ENCODE results near the gene SUGP2.

SUGP2 gene

DNA sequence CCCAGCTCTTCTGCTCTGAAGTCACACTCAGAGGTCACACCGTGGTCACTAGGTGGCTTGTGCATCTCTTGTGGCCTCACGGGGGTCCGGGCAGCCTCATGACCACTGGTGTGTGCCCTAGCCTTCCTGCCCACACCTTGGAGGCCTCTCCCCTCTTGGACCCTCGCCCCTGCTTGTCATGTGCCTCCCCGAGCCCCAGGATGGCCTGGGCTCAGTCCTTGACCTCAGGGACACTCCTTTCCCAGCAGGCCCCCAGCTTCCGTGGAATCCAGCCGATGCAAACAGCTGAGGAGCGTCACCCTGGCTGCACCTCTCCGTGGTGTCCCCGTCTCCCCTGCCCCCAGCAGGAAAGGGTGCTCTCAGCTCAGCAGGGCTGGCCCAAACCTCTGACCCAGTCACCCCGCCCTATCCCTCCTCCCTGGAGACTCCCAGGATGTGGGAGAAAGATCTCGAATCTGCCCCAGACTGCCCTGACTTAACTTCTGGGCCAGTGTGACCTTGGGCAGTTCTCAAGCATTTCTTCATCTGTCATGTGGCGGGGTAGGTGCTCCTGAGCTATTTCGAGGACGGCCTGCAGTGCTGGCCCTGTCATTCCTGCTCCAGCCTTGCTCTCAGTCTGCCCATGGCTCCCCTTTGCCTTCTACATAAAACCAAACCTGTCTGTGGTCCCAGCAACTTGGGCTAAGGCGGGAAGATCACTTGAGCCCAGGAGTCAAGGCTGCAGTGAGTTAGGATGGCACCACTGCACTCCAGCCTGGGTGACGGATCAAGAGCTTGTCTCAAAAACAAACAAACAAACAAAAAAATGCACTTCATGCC lies 25.9 kb upstream of the SUGP2 start:
- DNase-seq (ENCODE audit: low spot score): no peak

DNA sequence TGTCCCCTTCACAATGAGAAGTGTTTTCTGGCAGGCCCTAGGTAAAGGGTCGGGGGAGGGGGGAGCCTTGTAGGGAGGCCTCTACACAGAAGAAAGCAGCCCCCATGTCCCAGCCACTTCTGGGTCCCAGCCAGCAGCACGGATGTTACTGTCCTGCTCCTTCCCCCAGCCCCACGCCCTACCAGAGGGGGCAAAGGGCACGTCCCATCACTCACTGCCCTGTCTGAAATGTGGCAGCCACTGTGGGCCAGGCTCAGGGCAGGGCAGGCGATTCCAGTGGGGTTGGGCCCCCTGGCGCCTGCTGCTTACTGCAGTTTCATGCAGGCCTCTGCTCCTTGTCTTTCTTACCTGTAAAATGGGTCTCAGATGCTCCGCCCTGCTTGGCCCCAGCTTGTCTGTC lies 24.4 kb upstream of the SUGP2 start:
- DNase-seq (ENCODE audit: low spot score): no peak

DNA sequence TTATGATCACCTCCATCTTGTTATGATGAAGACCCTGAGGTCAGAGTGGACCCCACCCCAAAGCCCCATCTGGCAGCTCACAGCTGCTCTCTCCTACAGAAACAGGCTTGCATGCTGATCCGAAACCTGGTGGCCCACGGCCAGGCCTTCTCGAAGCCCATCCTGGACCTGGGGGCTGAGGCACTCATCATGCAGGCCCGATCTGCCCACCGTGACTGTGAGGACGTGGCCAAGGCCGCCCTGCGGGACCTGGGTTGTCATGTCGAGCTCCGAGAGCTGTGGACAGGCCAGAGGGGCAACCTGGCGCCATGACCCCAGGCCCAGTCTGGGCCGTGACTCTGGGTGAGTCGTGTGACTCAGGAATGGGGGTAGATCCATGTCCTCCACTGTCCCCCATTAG lies 24.0 kb upstream of the SUGP2 start:
- DNase-seq (ENCODE audit: low spot score): no peak

DNA sequence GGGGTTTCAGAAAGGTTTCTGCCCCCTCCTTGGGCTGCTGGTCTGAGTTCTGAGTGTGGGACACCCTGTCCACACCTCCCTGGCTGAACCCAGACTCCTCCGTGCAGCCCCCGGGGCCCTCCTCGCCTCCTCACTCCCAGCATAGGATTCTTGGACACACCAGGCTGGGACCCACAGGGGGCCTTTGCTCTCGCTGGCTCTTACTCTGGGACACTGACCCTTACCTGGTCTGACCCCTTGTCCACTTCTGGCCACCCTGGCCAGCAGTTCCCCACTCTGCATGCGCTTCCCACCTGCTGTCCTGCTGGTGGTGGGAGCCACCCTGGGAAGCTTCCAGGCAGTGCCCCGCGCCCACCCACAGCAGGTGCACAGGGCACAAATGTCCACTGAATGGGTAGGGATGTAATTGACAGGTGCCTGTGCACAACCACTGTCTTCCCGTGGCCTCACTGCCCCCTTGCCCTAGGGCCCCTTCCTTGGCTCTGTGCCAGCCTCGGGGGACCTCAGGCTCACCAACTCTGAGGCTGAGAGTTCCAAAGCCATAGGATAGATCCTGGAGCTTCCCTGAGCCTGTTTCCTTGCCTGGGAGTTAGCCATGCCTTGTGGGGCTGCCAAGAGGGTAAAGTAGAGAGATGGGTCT lies 23.4 kb upstream of the SUGP2 start:
- DNase-seq (ENCODE audit: low spot score): no peak

DNA sequence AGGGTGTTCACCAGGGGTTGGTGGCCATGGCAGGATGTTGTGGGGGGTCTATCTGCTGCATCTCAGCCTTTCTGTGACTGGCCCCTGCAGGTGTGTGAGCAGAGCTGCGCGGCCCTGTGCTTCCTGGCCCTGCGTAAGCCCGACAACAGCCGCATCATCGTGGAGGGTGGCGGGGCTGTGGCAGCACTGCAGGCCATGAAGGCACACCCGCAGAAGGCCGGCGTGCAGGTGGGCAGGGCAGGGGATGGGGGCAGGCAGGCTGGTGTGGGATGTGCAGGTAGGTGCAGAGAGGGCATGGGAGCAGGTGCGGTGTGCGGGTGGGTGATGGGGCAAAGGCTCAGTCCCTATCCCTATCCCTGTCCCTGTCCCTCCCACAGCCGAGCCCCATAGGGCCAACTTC lies 22.4 kb upstream of the SUGP2 start:
- DNase-seq (ENCODE audit: low spot score): no peak

DNA sequence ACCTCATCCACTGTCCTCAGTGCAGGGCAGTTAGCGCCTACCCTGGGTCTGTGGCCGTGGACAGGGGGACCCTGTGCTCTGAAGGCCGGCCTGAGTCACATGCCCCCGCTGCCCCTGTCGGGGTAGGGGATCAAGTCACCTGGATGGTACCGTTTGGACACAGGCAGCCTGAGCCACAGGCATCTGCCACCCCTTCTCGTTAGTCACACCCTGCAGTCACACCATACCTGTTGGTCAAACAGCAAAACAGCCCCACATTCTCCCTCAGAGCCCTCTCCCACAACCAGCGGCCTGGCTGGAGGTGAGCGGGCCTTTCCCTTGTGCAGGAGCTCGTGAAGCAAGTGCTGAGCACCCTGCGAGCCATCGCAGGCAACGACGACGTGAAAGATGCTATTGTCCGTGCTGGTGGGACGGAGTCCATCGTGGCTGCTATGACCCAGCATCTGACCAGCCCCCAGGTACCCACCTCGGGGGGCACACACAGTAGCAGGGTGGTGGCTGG lies 21.7 kb upstream of the SUGP2 start:
- no peak for DNase-seq (ENCODE audit: low spot score)

DNA sequence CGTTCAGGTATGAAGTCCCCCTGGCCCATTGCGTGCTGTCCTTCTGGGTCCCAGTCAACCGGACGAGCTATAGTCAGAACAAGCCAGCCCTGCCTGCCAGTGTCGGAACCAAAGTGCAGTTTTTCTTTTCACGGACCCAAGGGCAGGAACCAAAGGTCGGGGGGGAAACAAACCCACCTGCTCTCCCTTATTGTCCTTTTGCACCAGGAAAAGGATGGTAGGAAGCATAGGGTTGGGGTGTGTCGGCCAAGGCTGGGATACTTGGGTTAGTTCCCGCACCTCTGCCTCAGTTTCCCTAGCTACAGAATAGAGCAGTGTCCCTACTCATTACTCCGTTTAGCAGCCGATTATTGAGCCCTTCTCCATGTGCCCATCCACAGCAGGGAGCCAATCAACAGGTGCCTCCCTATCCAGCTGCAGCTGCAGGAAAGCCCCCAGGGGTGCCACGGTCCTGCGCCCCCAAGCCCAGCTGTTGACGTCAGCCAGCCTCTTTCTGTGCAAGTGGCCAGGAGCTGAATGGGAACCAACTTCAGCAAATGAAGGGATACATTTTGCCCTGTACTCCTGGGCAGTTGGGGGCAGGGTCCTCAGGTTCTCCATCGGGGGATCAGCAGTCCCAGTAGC lies 21.1 kb upstream of the SUGP2 start:
- no peak for DNase-seq (ENCODE audit: low spot score)

DNA sequence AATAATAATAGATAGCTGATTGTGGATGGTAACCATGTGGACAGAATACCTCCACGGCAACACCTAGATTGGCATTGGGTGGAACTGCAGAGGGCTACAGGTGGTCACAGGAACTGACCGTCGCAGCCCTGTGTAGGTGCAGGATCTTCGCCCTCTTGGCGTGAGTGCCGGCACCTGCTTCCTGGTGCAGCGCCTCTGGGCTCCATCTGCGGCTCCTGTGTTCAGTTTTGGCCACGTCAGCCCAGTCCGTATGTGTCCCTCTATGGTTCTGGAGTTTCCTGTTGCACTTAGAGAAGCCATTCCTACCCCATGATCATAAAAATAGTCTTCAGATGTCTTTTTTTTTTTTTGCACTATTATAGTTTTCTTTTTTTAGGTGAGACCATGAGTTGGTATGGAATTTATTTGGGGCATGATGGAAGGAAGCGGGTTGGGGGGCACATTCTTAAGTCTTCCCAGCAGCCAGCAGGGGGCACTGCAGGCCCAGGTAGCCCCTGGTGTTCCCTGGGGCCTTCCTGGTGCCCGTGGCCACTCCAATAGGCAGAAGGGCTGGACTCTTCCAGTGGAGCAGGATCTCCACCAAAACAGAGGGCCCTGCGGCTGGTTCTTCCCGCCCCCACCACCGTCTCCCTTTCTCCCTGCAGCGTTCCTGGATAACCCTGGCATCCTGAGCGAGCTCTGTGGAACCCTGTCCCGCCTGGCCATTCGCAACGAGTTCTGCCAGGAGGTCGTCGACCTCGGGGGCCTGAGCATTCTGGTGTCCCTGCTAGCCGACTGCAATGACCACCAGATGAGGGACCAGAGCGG lies 20.4 kb upstream of the SUGP2 start:
- peak; percentile 63 for DNase-seq (ENCODE audit: low spot score)

DNA sequence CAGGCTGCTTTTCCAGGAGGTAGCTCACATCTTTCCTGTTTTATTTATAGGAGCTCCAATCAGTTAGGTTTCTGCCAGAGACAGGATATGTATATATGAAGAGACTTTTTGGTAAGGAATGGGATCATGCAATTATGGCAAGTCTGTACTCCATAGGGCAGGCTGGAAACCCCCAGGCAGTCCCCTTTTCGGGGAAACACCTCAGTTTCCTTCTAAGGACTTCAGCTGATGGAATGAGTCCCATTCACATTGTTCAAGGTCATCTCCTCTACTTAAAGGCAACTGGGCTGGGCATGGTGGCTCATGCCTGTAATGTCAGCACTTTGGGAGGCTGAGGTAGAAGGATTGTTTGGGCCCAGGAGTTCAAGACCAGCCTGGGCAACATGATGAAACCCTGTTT lies 19.6 kb upstream of the SUGP2 start:
- DNase-seq (ENCODE audit: low spot score): no peak

DNA sequence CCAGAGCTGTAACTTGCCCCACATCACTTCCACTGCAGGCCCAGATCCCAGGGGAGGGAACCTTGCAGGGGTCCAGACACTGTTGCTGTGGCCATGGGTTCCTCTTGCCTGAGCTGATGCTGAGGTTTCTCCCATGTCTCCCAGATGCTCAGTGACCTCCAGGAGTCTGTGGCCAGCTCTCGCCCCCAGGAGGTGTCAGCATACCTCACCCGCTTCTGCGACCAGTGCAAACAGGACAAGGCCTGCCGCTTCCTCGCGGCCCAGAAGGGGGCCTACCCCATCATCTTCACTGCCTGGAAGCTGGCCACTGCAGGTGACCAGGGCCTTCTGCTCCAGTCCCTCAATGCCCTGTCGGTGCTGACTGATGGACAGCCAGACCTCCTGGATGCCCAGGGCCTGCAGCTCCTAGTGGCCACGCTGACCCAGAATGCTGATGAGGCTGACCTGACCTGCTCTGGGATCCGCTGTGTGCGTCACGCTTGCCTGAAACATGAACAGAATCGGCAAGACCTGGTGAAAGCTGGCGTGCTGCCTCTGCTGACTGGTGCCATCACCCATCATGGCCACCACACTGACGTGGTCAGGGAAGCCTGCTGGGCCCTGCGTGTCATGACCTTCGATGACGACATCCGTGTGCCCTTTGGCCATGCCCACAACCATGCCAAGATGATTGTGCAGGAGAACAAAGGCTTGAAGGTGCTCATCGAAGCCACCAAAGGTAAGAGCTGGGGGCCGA lies 18.3 kb upstream of the SUGP2 start:
- DNase-seq (ENCODE audit: low spot score): no peak

DNA sequence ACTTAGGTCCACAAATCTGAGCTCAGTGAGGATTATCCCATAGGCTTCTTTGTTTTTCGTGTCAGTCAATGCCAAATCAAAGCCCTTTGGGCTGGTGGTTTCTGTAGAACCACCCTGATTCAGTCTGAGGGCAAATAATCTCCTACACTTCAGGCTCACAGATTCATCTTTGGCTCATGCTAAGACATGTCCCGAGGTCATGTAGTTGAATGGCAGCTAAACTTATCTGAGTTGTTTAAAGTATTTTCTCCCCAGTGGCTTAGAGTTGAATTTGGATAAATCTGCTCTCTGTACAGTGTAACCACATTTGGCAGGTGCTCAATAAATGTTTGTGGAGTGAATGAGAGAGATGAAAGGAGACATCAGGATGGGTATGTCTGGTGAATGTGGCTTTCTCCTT lies 17.4 kb upstream of the SUGP2 start:
- no peak for DNase-seq (ENCODE audit: low spot score)

DNA sequence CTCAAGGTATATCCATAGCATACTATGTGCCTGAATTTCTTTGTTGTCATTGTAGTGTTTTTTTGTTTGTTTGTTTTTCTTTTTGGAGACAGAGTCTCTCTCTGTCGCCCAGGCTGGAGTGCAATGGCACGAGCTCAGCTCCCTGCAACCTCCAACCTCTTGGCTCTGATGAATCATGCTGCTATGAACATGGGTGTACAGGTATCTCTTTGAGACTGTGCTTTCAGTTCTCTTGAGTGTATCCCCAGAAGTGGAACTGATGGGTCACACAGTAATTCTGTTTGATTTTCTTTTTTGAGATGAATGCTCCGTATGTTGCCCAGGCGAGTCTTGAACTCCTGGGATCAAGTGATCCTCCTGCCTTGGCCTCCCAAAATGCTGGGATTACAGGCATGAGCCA lies 16.8 kb upstream of the SUGP2 start:
- no peak for DNase-seq (ENCODE audit: low spot score)

DNA sequence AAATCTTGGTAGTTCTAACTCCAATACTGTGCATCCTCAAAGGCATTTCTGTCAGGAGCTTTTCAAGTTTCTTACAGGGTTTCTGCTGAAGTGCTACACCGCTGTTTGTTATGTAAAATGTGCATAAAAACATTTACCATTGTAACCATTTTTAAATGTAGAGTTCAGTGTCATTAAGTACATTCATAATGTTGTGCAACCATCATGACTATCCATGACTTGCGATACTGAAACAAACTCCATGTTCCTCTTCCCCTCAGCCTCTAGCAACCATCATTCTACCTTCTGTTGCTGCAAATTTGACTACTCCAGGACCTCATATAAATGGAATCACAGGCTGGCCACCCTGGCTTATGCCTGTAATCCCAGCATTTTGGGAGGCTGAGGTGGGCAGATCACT lies 16.1 kb upstream of the SUGP2 start:
- no peak for DNase-seq (ENCODE audit: low spot score)

DNA sequence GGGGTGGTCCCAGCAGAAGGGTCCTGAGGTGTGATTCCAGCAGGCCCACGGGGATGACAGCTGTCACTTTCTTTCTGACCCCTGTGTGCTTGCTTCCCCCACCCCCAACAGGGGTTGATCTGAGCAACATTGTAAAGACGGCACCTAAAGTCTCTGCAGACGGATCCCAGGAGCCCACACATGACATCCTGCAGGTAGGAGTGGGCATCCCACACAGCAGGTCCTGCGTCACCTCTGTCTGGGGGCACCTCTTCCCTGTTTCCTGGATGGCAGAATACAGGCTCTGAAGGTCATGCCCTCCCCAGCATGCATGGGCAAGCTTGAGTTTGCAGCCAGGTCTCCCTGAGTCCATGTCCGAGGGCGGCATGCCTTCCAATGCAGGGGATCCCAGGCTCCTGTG lies 10.6 kb upstream of the SUGP2 start:
- no peak for DNase-seq (ENCODE audit: low spot score)

DNA sequence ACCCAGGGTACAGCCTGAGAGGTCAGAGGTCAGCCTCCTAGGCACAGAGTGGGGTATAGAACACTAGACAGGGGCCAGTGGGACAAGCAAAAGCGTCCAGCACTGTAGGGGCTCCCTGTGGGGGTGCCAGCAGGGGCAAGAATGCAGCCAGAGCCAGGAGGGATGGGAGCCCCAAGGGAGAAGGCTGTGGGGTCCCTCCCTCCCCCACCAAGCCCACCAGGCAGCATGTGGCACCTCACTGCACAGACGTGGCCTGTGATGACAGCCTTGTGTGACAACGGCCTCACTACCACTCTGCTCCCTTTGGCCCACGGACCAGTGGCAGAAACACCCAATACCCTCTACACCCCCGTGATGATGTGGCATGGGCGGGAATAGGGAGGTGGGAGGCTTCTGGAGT lies 10.2 kb upstream of the SUGP2 start:
- no peak for DNase-seq (ENCODE audit: low spot score)

DNA sequence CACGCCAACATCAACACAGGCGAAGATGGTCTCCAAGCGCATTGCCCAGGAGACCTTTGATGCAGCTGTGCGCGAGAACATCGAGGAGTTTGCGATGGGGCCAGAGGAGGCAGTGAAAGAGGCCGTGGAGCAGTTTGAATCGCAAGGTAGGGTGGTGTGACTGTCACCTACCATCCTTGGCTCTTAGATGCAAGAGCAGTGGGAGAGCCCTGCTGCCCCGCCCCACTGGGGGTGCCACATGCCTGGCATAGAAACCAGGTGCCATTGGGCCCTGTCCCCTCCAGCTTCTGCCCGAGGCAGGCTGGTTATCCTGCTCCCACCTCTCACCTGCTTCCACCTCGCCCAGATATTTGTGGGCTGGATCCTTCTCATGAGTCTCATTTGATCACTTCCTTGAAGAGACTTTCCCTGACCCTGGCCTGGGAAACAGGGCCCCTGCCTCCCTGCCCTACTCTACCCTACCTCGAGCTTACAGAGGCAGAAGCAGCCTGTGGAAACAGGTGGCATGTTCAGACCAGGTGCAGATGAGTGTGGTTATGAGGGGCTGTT lies 9.5 kb upstream of the SUGP2 start:
- DNase-seq (ENCODE audit: low spot score): no peak

DNA sequence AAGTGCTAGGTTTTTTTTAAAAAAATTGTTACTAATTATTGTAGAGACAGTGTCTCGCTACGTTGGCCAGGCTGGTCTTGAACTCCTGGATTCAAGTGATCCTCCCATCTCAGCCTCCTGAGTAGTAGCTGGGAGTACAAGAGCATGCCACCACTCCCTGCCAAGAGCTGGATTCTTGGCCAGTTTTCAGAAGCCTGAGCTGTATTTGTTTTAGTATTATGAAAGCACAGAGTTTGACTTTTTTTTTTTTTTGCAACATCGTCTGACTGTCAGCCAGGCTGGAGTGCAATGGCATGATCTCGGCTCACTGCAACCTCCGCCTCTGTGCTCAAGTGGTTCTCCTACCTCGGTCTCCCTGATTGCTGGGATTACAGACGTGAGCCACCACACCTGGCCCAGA lies 7.1 kb upstream of the SUGP2 start:
- peak; percentile 65 for DNase-seq (ENCODE audit: low spot score)

DNA sequence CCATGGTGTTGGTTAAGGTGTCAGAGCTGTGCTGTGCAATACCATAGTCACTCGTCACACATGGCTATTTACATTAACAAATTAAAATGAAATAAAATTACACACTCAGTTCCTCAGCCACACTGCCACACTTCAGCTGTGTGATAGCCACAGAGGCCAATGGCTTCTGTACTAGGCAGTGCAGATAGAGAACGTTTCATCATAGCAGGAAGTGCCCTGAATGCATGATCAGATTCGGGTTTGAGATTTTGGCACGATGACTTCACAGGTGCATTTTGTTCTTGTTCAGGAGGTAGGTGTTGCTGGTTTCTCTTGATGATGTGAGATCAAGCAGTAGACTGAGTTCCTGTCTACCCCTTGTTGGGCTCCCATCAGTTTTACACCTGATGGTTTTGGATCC lies 6.6 kb upstream of the SUGP2 start:
- DNase-seq (ENCODE audit: low spot score): no peak

DNA sequence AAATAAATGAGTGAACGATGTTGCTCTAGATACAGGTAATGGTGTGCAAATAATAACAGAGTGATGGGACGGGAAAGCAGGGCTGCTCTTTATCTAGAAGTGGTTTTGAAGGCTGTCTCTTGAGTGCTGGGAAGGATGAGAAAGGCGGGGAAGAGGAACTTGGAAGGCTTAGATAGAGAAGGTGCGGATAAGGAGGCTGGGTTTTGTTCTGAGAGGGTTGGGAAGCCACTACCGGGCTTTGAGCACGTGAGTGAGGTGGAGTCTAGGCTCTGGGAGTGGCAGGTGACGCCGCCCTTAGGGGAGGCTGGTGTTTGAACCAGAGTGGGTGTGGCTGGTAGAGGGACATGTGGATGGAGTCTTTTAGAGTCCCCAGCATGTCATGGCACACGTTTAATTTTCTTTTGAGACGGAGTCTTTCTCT lies 897 bp upstream of the SUGP2 start:
- DNase-seq (ENCODE audit: low spot score): peak; percentile 79

DNA sequence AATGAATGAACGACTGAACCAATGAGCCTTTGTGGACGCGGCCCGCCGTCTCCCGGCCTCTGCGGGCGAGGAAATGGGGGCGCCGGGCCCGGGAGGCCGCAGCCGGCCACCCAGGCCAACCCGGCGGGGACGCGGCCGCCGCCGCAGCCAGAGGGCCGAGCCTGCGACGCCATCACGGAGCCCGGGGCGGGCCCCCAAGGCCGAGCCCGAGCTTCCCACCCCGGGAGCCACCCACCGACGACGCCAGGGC lies 216 bp downstream of the SUGP2 start:
- DNase-seq (ENCODE audit: low spot score): no peak

DNA sequence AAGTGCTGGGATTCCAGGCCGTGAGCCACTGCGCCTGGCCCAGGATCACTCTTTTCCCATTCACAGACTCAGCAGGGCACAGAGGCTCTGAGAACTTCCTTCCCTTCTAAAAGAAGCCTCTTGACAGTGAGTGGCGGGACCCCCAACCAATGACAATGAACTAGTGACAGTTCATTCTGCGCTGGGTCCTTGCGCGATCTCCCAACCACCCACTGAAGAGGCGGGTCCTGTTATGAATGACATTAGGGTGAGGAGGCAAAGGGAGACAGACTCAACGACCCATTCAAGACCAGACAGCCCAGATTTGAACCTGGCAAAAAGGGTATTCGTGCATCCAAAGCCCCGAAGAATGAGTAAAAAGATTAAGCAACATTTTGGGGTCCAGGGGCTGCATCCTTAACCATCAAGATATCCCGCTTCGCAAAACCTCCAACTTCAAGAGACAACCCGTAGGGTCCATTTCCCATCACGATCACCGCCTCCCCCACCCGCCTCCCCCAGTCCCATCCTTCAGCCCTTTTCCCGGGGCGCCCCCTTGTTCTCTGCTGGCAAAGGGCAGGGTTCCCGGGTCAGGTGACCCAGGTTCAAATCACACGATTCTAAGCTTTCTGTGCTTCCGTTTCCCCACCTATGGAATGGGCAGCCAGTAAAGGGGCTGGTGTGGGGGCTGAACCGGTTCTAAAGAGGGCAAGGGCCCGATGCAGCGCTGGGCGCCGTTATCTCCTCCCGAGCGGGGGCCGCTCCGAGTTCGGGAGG lies 719 bp downstream of the SUGP2 start:
- peak; percentile 94 for DNase-seq (ENCODE audit: low spot score)
